A673 (cell line): Measurements from ENCODE around the gene EPHA4. TPM values are rescaled to one million over a fixed set of nuclear protein-coding genes. Genes with fewer than 3 reads are reported as not detected.

Source experiments
- BruUV-seq: library from RNA; stranded (reverse); fragments of 400-500 nt; replicated peaks from 2 replicates; lab custom pipeline; 2021; lab: Mats Ljungman, UMichigan
- CTCF ChIA-PET: fragments of 300-600 bp; sonication (Branson Sonifier 250); formaldehyde crosslinking; loops from one replicate; lab custom pipeline; 2022; ENCODE audit warnings: antibody characterized with exemption; lab: Charles Lee
- POLR2A ChIA-PET: fragments of 300-600 bp; sonication (Branson Sonifier 250); formaldehyde crosslinking; loops from one replicate; lab custom pipeline; 2022; ENCODE audit warnings: antibody characterized with exemption; ENCODE audit not compliant: low non-redundant PET; lab: Charles Lee
- DNase-seq: peaks from one replicate; pipeline ENCODE4 v3.0.0-alpha.2; 2015; ENCODE audit warnings: low spot score
- H3K27ac ChIP-seq: fragments of 200-600 bp; sonication (generic); 2 replicates; pipeline ENCODE4 v1.5.1; 2016; ENCODE audit warnings: mixed run types, low read depth, mild to moderate bottlenecking, mixed read lengths, antibody characterized with exemption, low read length; ENCODE audit not compliant: poor library complexity, severe bottlenecking
- H3K27me3 ChIP-seq: fragments of 200-600 bp; sonication (generic); replicated peaks from 2 replicates; pipeline ENCODE4 v1.6.1; 2017; ENCODE audit warnings: mixed run types, low read depth, mild to moderate bottlenecking, mixed read lengths, antibody characterized with exemption, low read length; ENCODE audit not compliant: insufficient read depth, poor library complexity
- H3K36me3 ChIP-seq: fragments of 200-600 bp; sonication (generic); 2 replicates; pipeline ENCODE4 v1.6.1; 2016; ENCODE audit warnings: mixed run types, mild to moderate bottlenecking, mixed read lengths, antibody characterized with exemption, low read length; ENCODE audit not compliant: insufficient read depth, poor library complexity, severe bottlenecking
- H3K4me1 ChIP-seq: fragments of 200-600 bp; sonication (generic); 2 replicates; pipeline ENCODE4 v1.6.1; 2017; ENCODE audit warnings: mixed run types, mild to moderate bottlenecking, mixed read lengths, antibody characterized with exemption, low read length; ENCODE audit not compliant: insufficient read depth, poor library complexity, severe bottlenecking
- H3K4me3 ChIP-seq: fragments of 200-600 bp; sonication (generic); 2 replicates; pipeline ENCODE4 v1.5.1; 2016; ENCODE audit warnings: low read depth, mixed run types, mild to moderate bottlenecking, mixed read lengths, low read length; ENCODE audit not compliant: poor library complexity, severe bottlenecking
- H3K9me3 ChIP-seq: fragments of 200-600 bp; sonication (generic); 2 replicates; pipeline ENCODE4 v1.6.1; 2016; ENCODE audit warnings: mixed run types, low read depth, mild to moderate bottlenecking, mixed read lengths, antibody characterized with exemption, low read length; ENCODE audit not compliant: poor library complexity, severe bottlenecking
- CTCF ChIP-seq: fragments of 300-800, 200-600 bp; sonication (generic); conservative IDR thresholded peaks from 2 replicates; pipeline ENCODE4 v1.5.1; 2017; ENCODE audit warnings: low read depth, mild to moderate bottlenecking, antibody characterized with exemption, low read length, moderate library complexity, mixed read lengths
- EZH2 ChIP-seq: fragments of 200-600 bp; sonication (generic); IDR thresholded peaks from 2 replicates; pipeline ENCODE4 v1.6.1; 2017; ENCODE audit warnings: borderline replicate concordance, low read depth, mild to moderate bottlenecking, mixed read lengths, antibody characterized with exemption, low read length; ENCODE audit not compliant: poor library complexity, severe bottlenecking
- intact Hi-C: fragments of 100-400 bp; cut with micrococcal nuclease; formaldehyde crosslinking; loops from one replicate; pipeline ENCODE4 v1.10.0; 2022; ENCODE audit not compliant: unreplicated experiment
- total RNA-seq: library from RNA; stranded (reverse); gene quantifications from 2 replicates; pipeline ENCODE4 v1.2.3, GENCODE V29; 2021

EPHA4 gene
- total RNA-seq, 1 experiment from 2014 or later: 39.5 TPM

GRCh38 chr2:221533299-221533698, 38.8 kb downstream of the EPHA4 start:
- intact Hi-C loops: no loop called here
- H3K27ac ChIP-seq: no peak overlapping the region
- DNase-seq: no peak
- ChIA-PET POLR2A (no interaction called here), CTCF (no interaction called here)
- no TSS peak for BruUV-seq
- no peaks in the 10 kb centered on the region for H3K36me3 ChIP-seq
- no peaks in the 10 kb centered on the region for H3K9me3 ChIP-seq
- TF ChIP-seq EZH2 (no peak), CTCF (no peak)
- H3K4me1 ChIP-seq: peaks cover 32% of the 10 kb centered on the region
- H3K4me3 ChIP-seq: no peak overlapping the region
- H3K27me3 ChIP-seq: no peaks in the 10 kb centered on the region

- H3K27ac ChIP-seq: no peak overlapping the region
- H3K27me3 ChIP-seq: no peaks in the 10 kb centered on the region
- ChIA-PET CTCF (no interaction called here), POLR2A (no interaction called here)
- intact Hi-C loops: no loop called here
- H3K9me3 ChIP-seq: no peaks in the 10 kb centered on the region
- no peak for TF ChIP-seq EZH2
- TF ChIP-seq CTCF: no peak
- no peak for DNase-seq
- H3K4me1 ChIP-seq: peaks cover 39% of the 10 kb centered on the region
- no peak overlapping the region for H3K4me3 ChIP-seq
- no TSS peak for BruUV-seq
- no peaks in the 10 kb centered on the region for H3K36me3 ChIP-seq
Observed at GRCh38 chr2:221532641-221533040, 39.5 kb downstream of the EPHA4 start.

GRCh38 chr2:221530653-221531037, 41.5 kb downstream of the EPHA4 start:
- DNase-seq: peak; percentile 45
- H3K36me3 ChIP-seq: no peaks in the 10 kb centered on the region
- CTCF ChIA-PET: no interaction called here
- H3K4me1 ChIP-seq: peaks cover 45% of the 10 kb centered on the region
- peak overlapping the region; percentile 63 for H3K27ac ChIP-seq
- no peak for TF ChIP-seq EZH2
- no peak for TF ChIP-seq CTCF
- H3K4me3 ChIP-seq: peak overlapping the region; percentile 16
- no TSS peak for BruUV-seq
- H3K9me3 ChIP-seq: no peaks in the 10 kb centered on the region
- POLR2A ChIA-PET: interaction anchor here (0.9 kb wide), 1 partner anchor 30 kb away, joined by 3 read pairs; no protein-coding TSS in a partner anchor
- no peaks in the 10 kb centered on the region for H3K27me3 ChIP-seq
- intact Hi-C loops: no loop called here
